GM19438 (cell line): Measurements from ENCODE around the gene CES5A.
A peak's percentile ranks its signal among the peaks of the same experiment; 100 is the strongest.
"Not testable (repeated sequence)": the region's sequence is repeated elsewhere in the genome, so short reads cannot be mapped to it uniquely, and the experiment has no call there.

Experiments used
- ATAC-seq: cut with Tn5 transposase; IDR thresholded peaks from one replicate; pipeline ENCODE4 v1.9.1; 2021; ENCODE audit warnings: low read depth; ENCODE audit not compliant: unreplicated experiment

CES5A gene

DNA sequence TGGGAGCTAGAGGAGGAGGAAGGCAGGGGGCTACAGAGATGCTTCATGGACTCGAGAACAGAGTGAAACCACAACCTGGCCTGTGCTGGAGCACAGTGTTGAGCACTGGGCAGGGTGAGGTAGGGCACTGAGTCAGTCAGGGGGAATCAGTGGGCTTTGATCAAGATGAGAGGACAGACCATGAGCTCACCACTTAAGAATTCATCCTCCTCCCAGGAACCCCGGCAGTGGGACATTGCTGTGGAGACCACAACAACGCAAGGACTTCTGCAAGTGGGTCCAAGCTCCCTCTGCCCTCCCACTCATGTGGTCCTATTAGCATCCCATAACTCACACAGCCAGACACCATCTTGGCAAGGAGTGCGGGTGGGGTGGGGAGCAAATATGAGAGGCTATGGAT, 1.7 kb upstream of the CES5A start:
- ATAC-seq, result no peak

DNA sequence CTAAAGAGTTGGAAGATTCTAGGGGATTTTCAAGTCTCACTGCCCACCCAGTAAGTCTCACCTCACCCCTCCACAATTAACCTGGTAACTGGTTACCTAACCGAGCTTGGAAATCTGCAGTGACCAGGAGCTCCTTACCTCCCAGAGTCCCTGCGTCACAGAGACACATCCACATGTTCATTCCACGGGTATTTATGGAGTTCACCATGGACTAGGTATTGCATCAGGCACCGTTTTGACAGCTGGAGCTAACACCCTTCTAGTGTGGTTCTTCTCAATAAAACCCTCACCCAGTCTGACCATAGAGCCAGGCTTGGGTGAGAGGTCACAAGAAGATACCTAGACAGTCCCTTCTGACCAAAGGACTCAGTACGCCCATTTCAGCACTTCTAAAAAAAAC, 2.1 kb downstream of the CES5A start:
- ATAC-seq, result no peak

DNA sequence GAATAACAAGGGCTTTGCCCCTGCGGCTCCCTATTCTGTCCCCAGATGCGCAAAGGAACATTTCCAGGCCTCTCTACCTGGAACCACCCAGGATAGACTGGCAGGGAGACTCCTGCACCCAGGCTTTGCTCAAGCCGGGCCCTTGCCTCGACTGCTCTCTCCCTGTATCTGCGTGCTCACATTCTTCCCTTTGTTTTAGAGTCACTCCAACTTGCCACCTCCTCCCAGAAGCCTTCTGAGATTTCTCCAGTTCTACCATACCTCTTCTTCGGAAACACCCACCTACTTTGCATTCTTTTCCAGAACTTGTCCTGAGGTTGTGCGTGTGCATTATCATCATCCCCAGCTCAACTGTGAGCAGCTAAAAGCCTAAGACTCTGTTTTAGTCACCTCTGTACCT, 3.0 kb downstream of the CES5A start:
- no peak for ATAC-seq

DNA sequence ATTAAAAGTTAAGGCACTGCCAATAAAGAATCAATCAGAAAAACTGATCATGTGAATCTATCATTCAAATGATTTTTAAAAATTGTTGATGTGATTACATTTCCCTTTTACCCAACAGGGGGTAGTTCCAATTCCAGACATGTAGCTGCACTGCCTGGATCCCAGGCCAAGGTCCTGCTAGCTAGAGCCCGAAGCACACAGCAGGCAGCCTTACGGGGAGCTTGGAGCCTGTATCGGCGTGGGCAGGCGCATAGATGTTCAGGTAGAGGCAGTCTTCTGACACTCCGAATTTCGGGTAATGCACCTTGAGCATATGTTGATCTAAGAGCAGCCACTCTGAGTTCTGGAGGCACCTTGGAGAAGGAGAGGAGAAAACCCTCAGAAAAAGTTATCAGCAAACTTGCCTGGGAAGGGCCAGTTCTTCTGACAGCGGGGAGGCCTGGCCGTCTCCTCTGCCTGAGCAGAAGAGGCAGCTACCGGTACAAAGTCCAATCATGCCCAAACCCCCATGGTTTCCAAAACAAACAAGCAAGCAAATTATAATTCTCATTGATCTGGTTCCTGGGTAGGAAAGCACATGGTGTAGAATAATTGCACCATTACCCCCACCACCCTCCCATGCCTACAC, 3.6 kb downstream of the CES5A start:
- no peak for ATAC-seq

DNA sequence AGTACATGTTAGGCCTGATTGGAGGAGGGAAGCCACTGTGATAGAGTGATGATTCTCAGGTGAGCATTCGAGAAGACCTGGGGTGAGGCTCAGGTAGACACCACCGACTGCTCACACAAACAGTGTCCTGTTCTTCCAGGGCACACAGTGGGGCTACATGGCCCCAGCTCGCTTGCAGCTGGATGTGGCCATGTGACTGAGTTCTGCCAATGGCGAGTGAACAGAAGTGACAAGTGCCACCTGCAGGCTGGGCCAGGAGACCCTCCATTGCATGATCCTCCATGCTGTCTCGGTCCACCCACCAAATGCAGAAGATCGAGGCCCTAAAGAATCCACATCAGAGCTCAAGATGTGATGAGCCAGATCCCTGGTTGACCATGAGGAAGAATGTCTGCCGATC, 6.2 kb downstream of the CES5A start:
- no peak for ATAC-seq

DNA sequence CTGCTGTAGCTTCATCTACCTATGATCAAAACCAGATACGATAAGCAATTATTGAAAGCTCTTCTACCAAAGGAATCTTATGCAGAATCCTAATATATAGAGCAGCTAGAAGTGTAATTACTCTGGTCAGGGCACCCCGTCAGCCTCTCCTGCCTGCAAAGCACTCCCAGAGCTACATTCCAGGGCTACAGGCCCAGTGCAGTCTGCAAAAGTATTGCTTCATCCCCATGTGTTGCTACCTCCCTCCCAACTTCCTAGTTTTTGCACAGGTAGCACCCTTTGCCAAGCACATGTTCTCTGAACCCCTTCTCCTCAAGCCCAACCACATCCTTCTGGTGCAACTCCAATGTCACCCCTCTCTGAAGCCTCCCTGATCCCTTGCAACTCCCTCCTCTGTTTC, 7.0 kb downstream of the CES5A start:
- no peak for ATAC-seq

DNA sequence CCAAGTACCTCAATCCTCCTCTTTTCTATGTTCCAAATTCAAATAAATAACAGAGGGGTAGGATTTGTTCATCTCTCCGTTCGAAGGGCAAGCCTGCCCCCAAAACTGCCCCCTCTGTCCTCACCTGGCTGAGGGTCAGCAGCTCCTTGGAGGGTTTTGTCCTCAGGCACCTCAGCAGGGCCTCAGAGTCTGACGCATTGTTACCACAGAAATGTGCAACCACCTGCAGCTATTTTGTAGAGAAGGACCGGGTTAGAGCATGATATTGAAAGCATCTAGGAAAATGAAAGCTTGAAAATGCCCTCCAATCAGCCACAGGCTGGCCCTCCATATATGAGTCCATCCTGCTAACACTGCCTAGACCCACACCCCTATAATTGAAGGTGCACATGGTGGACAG, 13.9 kb downstream of the CES5A start:
- no peak for ATAC-seq

DNA sequence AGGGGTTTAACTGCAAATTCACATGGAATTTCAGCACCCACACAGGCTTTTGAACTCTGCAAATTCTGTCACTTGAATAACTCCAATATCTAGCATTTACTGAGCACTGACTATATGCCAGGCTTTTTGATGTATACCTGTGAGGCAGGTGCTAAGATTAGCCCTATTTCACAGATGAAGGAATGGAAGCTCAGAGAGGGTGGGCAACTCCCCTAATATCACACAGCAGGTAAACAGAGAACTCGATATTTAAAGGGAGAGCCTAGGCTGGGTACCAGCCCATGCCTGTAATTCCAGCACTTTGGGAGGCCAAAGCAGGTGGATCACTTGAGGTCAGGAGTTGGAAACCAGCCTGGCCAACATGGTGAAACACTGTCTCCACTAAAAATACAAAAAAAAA, 17.5 kb downstream of the CES5A start:
- not testable (repeated sequence) for ATAC-seq

DNA sequence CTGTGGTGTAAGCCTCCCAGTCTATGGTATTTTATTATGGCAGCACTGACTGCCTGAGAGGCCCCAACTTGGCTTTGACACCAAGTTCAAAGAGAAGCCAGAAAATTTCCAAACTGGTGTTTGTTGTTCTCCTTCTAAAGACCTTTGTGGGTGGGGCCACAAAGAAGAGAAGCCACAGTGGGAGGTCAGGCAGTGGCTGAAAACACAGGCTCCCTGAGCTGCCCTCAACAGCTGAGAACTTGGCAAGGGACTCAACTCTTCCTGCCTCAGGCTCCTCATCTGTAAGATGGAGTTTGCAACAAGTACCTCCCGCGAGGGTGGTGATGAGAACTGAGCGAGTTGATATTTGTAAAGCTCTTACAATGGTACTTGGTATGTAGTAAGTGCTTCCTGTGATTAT, 18.2 kb downstream of the CES5A start:
- no peak for ATAC-seq

DNA sequence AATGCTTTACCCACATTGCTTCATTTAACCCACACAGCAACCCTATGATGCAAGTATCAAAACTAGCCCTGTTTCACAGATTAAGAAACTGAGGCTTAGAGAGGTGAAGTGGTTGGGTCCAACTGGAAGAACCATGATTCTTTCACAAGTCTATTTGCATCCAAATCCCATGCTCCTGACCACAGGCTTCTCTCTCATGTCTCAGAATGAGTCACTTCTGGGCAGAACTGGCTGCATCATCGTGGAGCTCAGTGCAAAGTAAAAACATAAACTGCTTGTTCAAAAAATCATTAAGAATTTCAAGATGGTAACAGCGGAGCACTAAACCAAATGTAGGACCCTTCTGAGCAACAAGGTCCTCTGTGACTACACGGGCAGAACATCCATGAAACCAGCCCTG, 22.1 kb downstream of the CES5A start:
- no peak for ATAC-seq

DNA sequence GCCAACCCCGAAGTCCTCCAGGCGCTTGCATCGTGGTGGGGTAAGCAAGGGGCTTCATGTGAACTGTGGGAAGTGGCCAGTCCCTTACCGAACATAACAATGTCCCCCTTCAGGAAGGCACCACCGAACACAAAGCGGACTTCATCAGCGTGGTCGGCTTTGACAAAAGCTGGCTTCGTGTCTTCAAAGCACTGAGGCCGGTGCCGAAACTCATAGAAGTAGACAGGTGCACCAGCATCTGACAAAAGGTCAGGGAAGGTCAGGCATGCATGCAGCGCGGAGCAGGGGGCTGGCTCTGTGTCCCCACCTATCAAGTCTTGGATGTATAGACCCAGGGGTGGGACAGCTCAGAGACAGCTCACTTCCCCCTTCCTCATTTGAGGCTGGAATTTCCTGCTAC, 25.6 kb downstream of the CES5A start:
- ATAC-seq, result no peak

DNA sequence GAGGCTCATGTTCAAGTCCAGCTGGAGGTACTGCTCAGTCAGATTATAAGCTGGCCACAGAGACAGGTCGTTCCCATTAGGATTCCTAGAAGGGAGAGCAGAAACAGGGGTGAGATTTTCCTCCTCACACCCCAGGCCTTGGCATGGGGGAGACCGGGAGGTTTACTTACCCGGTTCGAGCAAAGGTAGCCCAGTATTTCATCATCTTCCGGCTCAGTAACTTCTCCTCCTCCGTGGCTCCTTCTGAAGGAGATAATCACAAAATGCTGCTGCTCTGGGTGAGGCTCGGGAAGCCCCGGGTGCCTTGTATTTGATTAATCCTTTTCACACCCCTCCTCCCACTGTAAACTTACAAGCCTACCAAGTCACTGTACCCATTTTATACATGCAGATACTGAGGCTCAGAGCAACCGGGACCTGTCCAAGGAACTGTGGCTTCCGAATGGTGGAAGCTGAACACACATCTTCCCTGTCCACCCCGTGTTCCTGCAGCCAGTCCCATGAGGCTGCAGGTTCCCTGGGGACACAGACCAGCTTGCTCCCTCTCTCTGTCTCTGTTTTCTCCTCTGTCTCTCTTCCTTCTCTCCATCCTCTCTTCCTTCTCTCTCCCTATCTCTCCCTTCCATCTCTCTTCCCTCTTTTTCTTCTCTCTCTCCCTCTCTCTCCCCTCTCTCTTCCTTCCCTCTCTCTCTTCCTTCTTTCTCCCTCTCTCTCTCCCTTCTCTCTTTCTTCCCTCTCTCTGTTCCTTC, 28.4 kb downstream of the CES5A start:
- ATAC-seq, result no peak

DNA sequence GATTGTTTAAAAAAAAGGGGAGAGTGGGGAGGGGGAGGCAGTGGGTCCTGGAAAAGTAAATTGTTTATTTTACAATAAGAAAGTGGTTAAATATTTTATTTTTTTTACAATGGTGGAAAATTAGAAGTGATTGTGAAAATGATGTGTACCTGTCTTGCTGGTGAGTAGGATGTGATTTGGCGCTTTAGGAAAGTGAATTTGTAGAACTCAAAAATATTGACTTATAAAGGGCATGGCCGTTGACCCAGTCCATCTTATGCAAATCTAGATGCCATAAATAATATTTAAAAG, 32.1 kb downstream of the CES5A start:
- no peak for ATAC-seq

DNA sequence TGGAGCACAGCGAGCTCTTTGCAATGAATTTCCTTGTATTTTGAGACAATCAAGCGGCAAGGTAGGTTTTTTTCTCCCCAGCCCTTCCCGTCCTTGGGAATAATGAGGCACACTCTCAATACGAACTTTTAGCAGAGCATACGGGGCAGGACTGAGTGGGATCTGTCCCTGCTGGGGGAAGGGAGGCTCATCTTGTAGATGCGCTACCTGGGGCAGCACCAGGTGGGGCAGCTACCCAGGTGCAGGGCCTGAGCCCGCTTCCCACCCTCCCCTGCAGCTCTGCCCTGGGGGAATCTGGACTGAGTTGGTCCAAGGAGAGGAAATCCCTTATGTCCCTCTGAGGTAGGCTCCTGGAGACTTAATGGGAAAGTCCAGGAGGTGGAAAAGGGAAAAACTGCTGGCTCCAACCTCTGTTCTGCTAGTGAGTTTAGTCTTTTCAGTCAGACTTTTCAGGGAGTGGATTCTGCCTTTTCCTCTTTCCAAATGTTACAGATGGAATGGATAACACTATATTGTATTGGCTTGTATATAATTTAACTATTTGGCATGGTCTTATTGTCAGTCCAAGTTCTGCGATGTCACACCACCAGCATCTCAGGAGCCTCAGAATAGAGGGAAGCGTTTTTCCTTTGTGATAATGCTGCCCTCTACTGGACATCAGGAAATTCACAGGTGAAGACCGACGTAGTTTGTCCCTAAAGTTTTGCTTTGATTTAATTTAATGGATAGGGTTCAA, 32.6 kb downstream of the CES5A start:
- no peak for ATAC-seq

DNA sequence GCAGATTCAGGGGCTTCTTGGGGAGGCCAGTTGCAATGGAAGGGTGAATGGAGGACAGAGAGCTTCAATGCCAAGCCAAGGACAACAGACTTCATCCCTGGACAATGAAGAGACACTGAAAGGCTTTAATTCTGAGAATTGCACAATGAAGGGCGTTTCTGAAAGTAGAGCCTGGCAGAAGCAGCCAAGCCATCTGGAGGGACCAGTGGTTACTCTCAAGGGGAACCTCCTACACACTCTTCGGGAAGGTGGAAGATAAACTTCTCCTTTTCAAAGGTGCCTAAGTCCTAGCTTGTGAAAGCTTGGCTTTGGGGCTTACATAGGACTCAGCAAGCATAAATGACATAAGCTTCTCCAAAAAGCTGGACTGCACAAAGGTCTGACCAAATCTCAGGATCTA, 36.1 kb downstream of the CES5A start:
- no peak for ATAC-seq

DNA sequence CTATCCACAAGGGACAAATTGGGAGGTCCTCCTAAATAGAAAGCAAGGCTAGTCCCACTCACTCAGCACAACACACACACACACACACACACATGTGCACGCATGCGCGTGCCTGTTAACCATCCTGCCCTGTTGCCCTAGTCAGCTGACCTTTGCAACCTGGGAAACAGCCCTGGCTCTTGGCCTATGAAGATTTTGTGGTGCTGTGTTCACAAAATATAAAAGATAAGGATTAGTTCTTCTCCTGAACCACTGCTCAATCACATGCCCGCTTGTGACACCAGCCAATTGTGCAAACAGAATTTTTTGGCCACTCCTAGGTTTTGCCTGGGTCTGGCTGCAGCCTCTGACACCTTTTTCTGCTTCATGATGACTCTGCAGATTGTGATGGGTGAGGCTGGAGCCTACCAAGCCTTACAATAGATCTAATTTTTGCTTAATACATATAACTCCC, 39.0 kb downstream of the CES5A start:
- ATAC-seq, result no peak

DNA sequence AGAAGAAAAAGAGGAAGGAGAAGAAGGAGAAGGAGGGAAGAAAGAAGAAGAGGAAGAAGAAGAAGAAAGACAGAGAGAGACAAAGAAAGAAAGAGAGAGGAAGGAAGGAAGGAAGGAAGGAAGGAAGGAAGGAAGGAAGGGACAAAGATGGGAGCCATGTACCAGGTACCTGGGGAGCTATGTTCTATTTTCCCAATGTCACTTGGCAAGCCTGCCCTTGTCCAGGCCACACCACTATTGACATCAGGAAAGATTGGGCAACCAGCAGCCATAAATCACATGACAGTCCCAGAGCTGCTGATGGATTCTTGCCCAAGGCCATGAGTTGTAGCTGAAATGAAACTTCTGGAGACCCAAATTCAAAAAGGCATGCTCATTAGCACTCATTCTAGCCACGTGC, 39.6 kb downstream of the CES5A start:
- ATAC-seq, result no peak

DNA sequence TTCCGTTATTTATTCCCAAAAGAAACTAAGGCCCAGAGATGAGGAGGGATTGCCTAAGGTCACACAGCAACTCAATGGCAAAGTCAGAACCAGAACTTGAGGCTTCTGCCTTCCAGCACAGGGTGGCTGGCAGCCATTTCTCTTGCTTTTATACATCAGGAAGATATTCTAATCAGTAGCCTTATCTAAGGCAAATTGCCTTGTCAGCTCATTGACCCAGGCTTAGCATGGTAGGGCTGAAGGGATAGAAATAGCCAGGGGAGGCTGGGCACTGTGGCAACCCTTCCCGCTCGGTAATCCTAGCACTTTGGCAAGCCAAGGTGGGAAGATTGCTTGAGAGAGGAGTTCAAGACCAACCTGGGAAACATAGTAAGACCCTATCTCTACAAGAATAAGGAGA, 40.0 kb downstream of the CES5A start:
- not testable (repeated sequence) for ATAC-seq

DNA sequence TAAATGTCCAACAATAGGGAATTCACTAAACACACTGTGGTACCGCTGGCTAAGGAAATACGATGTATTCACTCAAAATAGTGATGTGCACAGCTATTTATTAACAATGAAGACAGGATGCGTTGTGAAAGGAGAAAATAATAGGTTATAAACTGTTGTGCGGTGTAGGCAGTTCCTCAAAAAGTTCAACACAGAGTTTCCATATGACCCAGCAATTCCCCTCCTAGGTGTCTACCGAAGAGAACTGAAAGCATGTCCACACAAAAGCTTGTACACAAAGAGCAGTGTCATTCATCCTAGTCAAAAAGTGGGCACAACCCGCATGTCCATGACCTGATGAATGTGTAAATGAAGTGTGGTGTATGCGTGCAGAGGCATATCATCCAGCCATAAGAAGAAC, 41.1 kb downstream of the CES5A start:
- peak; percentile 74 for ATAC-seq

DNA sequence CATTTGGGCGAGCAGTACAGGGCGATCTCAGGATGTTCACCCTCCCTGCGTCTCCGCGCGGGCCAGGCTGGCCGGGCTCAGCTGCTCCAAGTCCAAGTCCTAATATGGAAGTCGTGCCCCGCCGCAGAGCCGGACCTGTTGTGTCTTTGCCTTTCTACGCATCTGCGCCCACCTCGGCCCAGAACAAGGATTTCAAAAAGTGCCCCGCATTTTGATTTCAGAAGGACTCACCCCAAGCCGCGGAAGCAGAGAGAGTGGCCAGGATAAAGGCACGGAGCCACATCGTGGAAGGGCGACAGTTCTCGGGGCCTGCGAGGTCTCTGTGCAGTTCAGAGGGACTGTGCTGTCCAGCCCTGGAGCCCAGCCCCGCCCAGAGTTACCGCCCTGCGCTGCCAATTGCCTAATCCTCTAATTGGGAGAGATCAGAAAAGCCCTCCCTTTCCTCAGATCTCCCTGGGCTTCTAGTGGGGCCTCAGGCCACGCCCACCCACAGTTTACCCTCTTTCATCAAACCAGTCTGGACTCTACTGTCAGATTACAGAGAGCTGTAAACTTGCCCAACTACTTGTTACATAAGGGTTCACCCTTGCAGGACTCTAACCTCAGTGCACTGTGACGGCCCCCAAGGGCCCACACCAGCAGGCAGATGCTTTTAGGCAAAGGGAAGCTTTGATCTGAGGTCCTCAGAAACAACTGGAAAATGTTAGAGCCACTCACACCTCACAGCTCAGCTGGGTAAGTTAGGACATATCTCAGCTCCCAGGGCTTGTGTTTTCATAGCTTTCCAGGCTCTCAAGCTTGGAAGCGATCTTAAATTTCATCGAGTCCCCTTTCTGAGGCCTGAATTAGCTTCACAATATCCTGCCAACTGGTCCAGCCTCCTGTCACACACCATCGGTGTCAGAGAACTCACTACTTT, 42.1 kb downstream of the CES5A start, which contains the start of gene CES1:
Gene CES1 (minus strand): TSS at position 324 of the 919 bp plus-strand sequence. CDS start 41 bp downstream, at position 283.
- ATAC-seq, result no peak

DNA sequence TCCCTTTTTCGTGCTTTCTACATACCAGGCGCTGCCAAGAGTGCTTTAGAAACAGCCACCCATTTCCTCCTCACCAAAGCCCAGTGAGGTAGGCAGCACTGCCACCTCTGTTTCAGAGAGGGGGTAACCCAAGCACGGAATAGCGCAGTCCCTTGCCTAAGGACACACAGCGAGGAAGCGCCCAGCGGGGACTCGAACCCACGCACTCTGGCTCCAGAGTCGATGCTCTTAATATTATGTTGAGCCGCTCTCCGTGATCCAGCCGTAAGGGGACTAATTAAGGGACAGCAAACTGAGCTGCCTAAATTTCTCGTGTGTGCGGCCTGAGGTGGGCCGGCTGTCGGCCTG, 42.8 kb downstream of the CES5A start:
- ATAC-seq, result no peak
